Ishikawa (cell line): Measurements from ENCODE around the gene CSE1L.

Experiments used
- CEBPB ChIP-seq: IDR thresholded peaks from 2 replicates; pipeline ENCODE4 v1.6.1; 2012
- CREB1 ChIP-seq: IDR thresholded peaks from 2 replicates; pipeline ENCODE4 v1.6.1; 2012; ENCODE audit warnings: low read depth
- EGR1 ChIP-seq: IDR thresholded peaks from 2 replicates; pipeline ENCODE4 v1.6.1; 2012
- EP300 ChIP-seq: IDR thresholded peaks from 2 replicates; pipeline ENCODE4 v1.6.1; 2012; ENCODE audit warnings: borderline replicate concordance
- FOXM1 ChIP-seq: IDR thresholded peaks from 2 replicates; pipeline ENCODE4 v1.6.1; 2012; ENCODE audit warnings: low read depth, borderline replicate concordance
- NFIC ChIP-seq: IDR thresholded peaks from 2 replicates; pipeline ENCODE4 v1.6.1; 2012
- RAD21 ChIP-seq: IDR thresholded peaks from 2 replicates; pipeline ENCODE4 v1.6.1; 2012; ENCODE audit warnings: low read depth
- REST ChIP-seq: IDR thresholded peaks from 2 replicates; pipeline ENCODE4 v1.6.1; 2012; ENCODE audit warnings: low read depth, mild to moderate bottlenecking
- TAF1 ChIP-seq: IDR thresholded peaks from 2 replicates; pipeline ENCODE4 v1.6.1; 2012; ENCODE audit warnings: low read depth, mild to moderate bottlenecking
- TCF12 ChIP-seq: IDR thresholded peaks from 2 replicates; pipeline ENCODE4 v1.6.1; 2012; ENCODE audit warnings: low read depth
- TEAD4 ChIP-seq: IDR thresholded peaks from 2 replicates; pipeline ENCODE4 v1.6.1; 2012
- USF1 ChIP-seq: IDR thresholded peaks from 2 replicates; pipeline ENCODE4 v1.6.1; 2012
- YY1 ChIP-seq: IDR thresholded peaks from 2 replicates; pipeline ENCODE4 v1.6.1; 2012; ENCODE audit warnings: low read depth
- ZBTB7A ChIP-seq: IDR thresholded peaks from 2 replicates; pipeline ENCODE4 v1.6.1; 2012; ENCODE audit warnings: low read depth
- TF ChIP-seq, protein P1 (sequence below): IDR thresholded peaks from 2 replicates; pipeline ENCODE4 v1.6.1; 2012

The CSE1L gene

GRCh38 chr20:49006446-49006980, 39.6 kb upstream of the CSE1L start:
- TF ChIP-seq REST, result no peak
- TF ChIP-seq TAF1, result no peak
- TF ChIP-seq TCF12, result no peak
- TF ChIP-seq FOXM1, result no peak
- TF ChIP-seq USF1, result no peak
- TF ChIP-seq EP300, result no peak
- no peak for TF ChIP-seq EGR1
- TF ChIP-seq ZBTB7A, result no peak
- no peak for TF ChIP-seq RAD21
- TF ChIP-seq, protein P1, sequence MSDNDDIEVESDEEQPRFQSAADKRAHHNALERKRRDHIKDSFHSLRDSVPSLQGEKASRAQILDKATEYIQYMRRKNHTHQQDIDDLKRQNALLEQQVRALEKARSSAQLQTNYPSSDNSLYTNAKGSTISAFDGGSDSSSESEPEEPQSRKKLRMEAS, result no peak
- no peak for TF ChIP-seq CREB1

DNA sequence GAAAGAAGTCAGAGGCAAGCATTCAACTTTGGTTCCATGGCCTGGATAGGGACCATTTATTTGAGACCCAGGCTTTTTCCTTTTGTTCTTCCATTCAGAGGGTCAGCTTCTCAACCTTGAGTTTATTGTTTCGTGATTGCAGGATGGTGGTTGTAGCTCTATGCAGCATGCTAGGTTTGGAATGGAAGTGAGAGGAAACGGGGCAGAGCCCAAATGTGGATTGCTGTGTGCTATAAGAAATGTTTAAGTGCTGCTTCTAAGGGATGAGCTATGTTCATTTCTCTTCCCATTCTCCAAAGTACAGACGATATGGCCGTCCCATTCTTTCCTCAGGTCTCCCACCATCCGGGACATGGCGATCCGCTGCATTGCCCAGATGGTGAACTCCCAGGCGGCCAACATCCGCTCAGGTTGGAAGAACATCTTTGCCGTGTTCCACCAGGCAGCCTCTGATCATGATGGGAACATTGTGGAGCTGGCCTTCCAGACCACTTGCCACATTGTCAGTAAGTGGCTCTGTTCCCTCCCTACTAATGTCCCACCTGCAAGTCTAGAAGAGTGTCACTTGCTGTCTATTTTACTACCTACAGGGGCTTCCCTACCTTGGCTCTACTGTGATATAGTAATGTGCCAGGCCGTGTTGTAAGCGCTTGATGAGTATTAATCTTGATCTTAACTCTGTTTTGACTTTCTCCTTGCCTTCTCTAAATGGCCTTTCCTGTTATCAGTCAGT, 36.0 kb upstream of the CSE1L start:
- TF ChIP-seq NFIC, result no peak

DNA sequence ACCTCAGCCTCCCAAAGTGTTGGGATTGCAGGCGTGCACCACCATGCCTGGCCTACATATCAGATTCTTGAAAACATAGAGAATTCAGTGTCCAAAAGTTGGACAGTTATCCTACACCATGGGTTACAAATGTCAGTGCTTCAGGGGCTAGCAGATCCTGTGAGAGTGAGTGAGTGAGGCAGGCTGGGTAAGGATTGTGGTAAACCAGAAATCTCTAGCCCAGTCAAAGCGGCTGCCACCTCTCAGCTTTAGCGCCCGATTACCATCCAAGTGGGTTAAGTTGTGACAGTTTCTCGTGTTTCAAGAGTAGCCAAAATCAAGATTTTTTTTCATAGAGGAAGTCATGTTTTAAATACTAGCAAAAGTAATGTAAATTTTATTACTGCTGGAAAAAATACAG, 21.9 kb upstream of the CSE1L start:
- TF ChIP-seq TCF12 (no peak), REST (no peak)
- TF ChIP-seq, protein P1, result no peak

GRCh38 chr20:49028684-49029083, 17.4 kb upstream of the CSE1L start:
- peak; percentile 19; the same call in 1 of the 2 replicates for TF ChIP-seq RAD21
- no peak for TF ChIP-seq FOXM1

DNA sequence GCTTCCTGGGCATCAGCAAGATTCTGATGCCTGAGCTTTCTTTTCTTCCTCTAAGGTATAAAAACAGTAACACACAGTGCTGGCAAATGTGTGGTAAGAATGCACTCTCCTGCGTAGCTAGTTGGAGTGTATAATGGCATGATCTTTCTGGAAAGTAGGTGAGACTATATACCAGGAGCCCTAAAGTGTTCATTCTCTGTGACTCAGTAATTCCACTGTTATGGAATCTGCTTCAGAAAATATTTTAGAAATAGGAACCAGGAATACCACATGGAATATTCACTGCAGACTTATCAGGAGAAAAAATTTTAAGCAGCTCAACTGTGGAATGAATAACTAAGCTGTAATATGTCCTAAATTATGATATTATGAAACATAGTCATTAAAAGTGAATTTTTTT, 16.9 kb upstream of the CSE1L start:
- TF ChIP-seq TEAD4, result no peak
- no peak for TF ChIP-seq RAD21
- TF ChIP-seq TCF12, result no peak
- no peak for TF ChIP-seq CREB1
- TF ChIP-seq FOXM1, result no peak
- no peak for TF ChIP-seq CEBPB
- TF ChIP-seq EP300, result no peak

DNA sequence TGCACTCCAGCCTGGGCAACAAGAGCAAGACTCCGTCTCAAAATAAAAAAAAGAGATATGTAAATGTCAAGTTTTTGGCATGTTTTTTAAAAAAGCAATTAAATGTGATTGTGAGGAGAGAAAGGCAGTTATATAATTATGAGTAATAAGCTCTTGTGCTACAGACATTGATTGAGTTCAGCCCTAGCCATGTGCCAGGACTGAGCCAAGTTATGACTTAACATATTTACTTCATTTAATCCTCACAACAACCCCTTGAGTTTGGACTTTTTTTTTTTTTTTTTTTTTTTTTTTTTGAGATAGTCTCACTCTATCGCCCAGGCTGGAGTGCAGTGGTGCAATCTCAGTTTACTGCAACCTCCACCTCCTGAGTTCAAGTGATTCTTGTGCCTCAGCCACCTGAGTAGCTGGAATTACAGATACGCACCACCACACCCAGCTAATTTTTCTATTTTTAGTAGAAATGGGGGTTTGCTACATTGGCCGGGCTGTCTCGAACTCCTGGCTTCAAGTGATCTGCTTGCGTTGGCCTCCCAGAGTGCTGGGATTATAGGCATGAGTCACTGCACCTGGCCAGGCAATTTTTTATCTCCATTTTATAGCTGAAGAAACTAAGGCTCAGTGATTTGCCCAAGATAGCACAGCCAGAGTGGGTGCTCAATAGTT, 15.0 kb upstream of the CSE1L start:
- no peak for TF ChIP-seq EGR1
- no peak for TF ChIP-seq FOXM1
- no peak for TF ChIP-seq CREB1
- TF ChIP-seq YY1, result no peak
- TF ChIP-seq REST, result no peak
- TF ChIP-seq TEAD4, result no peak
- TF ChIP-seq, protein P1, result no peak
- no peak for TF ChIP-seq RAD21
- no peak for TF ChIP-seq USF1
- TF ChIP-seq TAF1, result no peak
